ENCODE data around the gene HOMER3. TPM values are rescaled to one million over a fixed set of nuclear protein-coding genes. Genes with fewer than 3 reads are reported as not detected.
A peak's percentile ranks its signal among the peaks of the same experiment; 100 is the strongest.

Gene HOMER3
- total and polyA plus RNA-seq, 2 donors, result 20.7 to 28.4 TPM

- peaks cover 3% of the 10 kb centered on the region for H3K36me3 ChIP-seq (ENCODE audit: insufficient read depth)
- H3K4me1 ChIP-seq (ENCODE audit: insufficient read depth), result peaks cover 5% of the 10 kb centered on the region
- H3K27ac ChIP-seq (ENCODE audit: low read depth), result no peak overlapping the region
- 73% methylated on average over 18 of the region's 18 CpGs for WGBS
- H3K4me3 ChIP-seq (ENCODE audit: low read depth, low read length), result no peak overlapping the region
- DNase-seq (ENCODE audit: extremely low spot score), result no peak
Observed at GRCh38 chr19:18898607-18899408, 42.2 kb downstream of the HOMER3 start.

GRCh38 chr19:18898081-18898606 lies 42.9 kb downstream of the HOMER3 start:
- 44% methylated on average over 18 of the region's 18 CpGs for WGBS
- peaks cover 3% of the 10 kb centered on the region for H3K36me3 ChIP-seq (ENCODE audit: insufficient read depth)
- H3K4me3 ChIP-seq (ENCODE audit: low read depth, low read length), result no peak overlapping the region
- no peak overlapping the region for H3K27ac ChIP-seq (ENCODE audit: low read depth)
- DNase-seq (ENCODE audit: extremely low spot score), result no peak
- H3K4me1 ChIP-seq (ENCODE audit: insufficient read depth), result peaks cover 5% of the 10 kb centered on the region

GRCh38 chr19:18897094-18898029 lies 43.7 kb downstream of the HOMER3 start:
- H3K36me3 ChIP-seq (ENCODE audit: insufficient read depth), result peaks cover 3% of the 10 kb centered on the region
- no peak for DNase-seq (ENCODE audit: extremely low spot score)
- 93% methylated on average over 25 of the region's 25 CpGs for WGBS
- peaks cover 5% of the 10 kb centered on the region for H3K4me1 ChIP-seq (ENCODE audit: insufficient read depth)
- no peak overlapping the region for H3K4me3 ChIP-seq (ENCODE audit: low read depth, low read length)
- no peak overlapping the region for H3K27ac ChIP-seq (ENCODE audit: low read depth)

- 15% methylated on average over 33 of the region's 33 CpGs for WGBS
- Histone ChIP-seq H3K27ac (ENCODE audit: low read depth) (no peak overlapping the region), H3K4me1 (ENCODE audit: insufficient read depth) (peaks cover 5% of the 10 kb centered on the region), H3K4me3 (ENCODE audit: low read depth, low read length) (peak overlapping the region; percentile 39), H3K36me3 (ENCODE audit: insufficient read depth) (peaks cover 3% of the 10 kb centered on the region)
- DNase-seq (ENCODE audit: extremely low spot score), result no peak
Observed at GRCh38 chr19:18896421-18896841, 44.6 kb downstream of the HOMER3 start.

GRCh38 chr19:18895824-18896341 lies 45.1 kb downstream of the HOMER3 start, which contains the start of gene CERS1:
Gene CERS1, minus strand, starts transcription at chr19:18896158. Its CDS starts 86 bp downstream, at chr19:18896072.
- peaks cover 3% of the 10 kb centered on the region for H3K36me3 ChIP-seq (ENCODE audit: insufficient read depth)
- WGBS, result under 1% methylated on average over 87 of the region's 89 CpGs
- no peak within 1 kb of the TSS for H3K27ac ChIP-seq (ENCODE audit: low read depth)
- DNase-seq (ENCODE audit: extremely low spot score), result no peak
- peaks cover 5% of the 10 kb centered on the region for H3K4me1 ChIP-seq (ENCODE audit: insufficient read depth)
- H3K4me3 ChIP-seq (ENCODE audit: low read depth, low read length), result peak within 1 kb of the TSS; percentile 39

GRCh38 chr19:18895038-18895823 lies 45.8 kb downstream of the HOMER3 start:
- WGBS, result under 1% methylated on average over 72 of the region's 72 CpGs
- H3K4me3 ChIP-seq (ENCODE audit: low read depth, low read length), result peak overlapping the region; percentile 39
- DNase-seq (ENCODE audit: extremely low spot score), result no peak
- peaks cover 3% of the 10 kb centered on the region for H3K36me3 ChIP-seq (ENCODE audit: insufficient read depth)
- peaks cover 5% of the 10 kb centered on the region for H3K4me1 ChIP-seq (ENCODE audit: insufficient read depth)
- no peak overlapping the region for H3K27ac ChIP-seq (ENCODE audit: low read depth)

- DNase-seq (ENCODE audit: extremely low spot score), result peak; percentile 33
- H3K36me3 ChIP-seq (ENCODE audit: insufficient read depth), result no peaks in the 10 kb centered on the region
- peak overlapping the region; percentile 39 for H3K4me3 ChIP-seq (ENCODE audit: low read depth, low read length)
- peaks cover 5% of the 10 kb centered on the region for H3K4me1 ChIP-seq (ENCODE audit: insufficient read depth)
- 6% methylated on average over 28 of the region's 28 CpGs for WGBS
- no peak overlapping the region for H3K27ac ChIP-seq (ENCODE audit: low read depth)
Observed at GRCh38 chr19:18894254-18895037, 46.6 kb downstream of the HOMER3 start.

GRCh38 chr19:18893587-18894253 lies 47.3 kb downstream of the HOMER3 start:
- Histone ChIP-seq H3K4me3 (ENCODE audit: low read depth, low read length) (no peak overlapping the region), H3K27ac (ENCODE audit: low read depth) (no peak overlapping the region)
- no peak for DNase-seq (ENCODE audit: extremely low spot score)

GRCh38 chr19:18889949-18890745 lies 50.9 kb downstream of the HOMER3 start:
- no peak for DNase-seq (ENCODE audit: extremely low spot score)
- no peaks in the 10 kb centered on the region for H3K4me1 ChIP-seq (ENCODE audit: insufficient read depth)
- no peak overlapping the region for H3K27ac ChIP-seq (ENCODE audit: low read depth)
- H3K4me3 ChIP-seq (ENCODE audit: low read depth, low read length), result no peak overlapping the region
- H3K36me3 ChIP-seq (ENCODE audit: insufficient read depth), result no peaks in the 10 kb centered on the region
- 83% methylated on average over 10 of the region's 10 CpGs for WGBS

More at GRCh38 chr19:18893587-18894253, 47.3 kb downstream of the HOMER3 start:
- 35% methylated on average over 18 of the region's 18 CpGs for WGBS
- H3K4me1 ChIP-seq (ENCODE audit: insufficient read depth), result peaks cover 5% of the 10 kb centered on the region
- no peaks in the 10 kb centered on the region for H3K36me3 ChIP-seq (ENCODE audit: insufficient read depth)

- WGBS, result 94% methylated on average over 4 of the region's 4 CpGs
- no peaks in the 10 kb centered on the region for H3K4me1 ChIP-seq (ENCODE audit: insufficient read depth)
Observed at GRCh38 chr19:18886972-18887371, 54.0 kb downstream of the HOMER3 start.

More at GRCh38 chr19:18886972-18887371, 54.0 kb downstream of the HOMER3 start:
- no peak overlapping the region for H3K4me3 ChIP-seq (ENCODE audit: low read depth, low read length)
- no peak overlapping the region for H3K27ac ChIP-seq (ENCODE audit: low read depth)
- no peaks in the 10 kb centered on the region for H3K36me3 ChIP-seq (ENCODE audit: insufficient read depth)
- no peak for DNase-seq (ENCODE audit: extremely low spot score)

All from urinary bladder (tissue), 4 donors.